Measurements from ENCODE around the gene SEPTIN8.

SEPTIN8 gene

DNA sequence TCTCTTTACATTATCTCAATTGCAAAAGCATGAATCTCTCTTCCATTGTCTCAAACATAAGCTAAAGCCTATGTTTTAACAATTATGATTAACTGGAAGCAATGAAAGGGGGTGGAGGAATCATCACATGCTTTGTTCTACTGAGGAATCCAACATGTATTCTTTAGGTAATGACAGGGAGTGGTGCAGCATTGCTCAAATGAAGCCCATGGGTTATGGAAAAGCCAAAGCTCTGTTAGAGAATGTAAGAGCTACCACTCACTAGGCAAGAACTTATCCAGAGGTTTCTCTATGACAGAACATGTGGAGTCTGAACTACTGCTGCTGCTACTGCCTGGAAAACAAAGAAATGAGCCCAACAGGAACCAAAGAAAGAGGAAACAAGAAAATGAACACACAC, 68.4 kb downstream of the SEPTIN8 start:
- Histone ChIP-seq H3K9ac (ENCODE audit: low read length) (no peak overlapping the region), H3K4me2 (ENCODE audit: low read depth, low read length, poor library complexity, severe bottlenecking) (no peak overlapping the region), H3K9me2 (replicated peaks; ENCODE audit: insufficient read depth, low read length) (no peaks in the 10 kb centered on the region), H4K20me1 (ENCODE audit: low read depth, low read length) (no peaks in the 10 kb centered on the region), H3K9me3 (ENCODE audit: insufficient read depth, low read length) (no peaks in the 10 kb centered on the region), H3F3A (ENCODE audit: insufficient read depth) (0 out of 2 replicates have a peak, but pooled peaks cover 7% of the 10 kb centered on the region), H2AFZ (ENCODE audit: low read depth, low read length, severe bottlenecking) (no peak overlapping the region), H3K27me3 (ENCODE audit: low read length) (no peaks in the 10 kb centered on the region), H3K36me3 (ENCODE audit: low read length) (no peaks in the 10 kb centered on the region; the same call in 1 of the 2 replicates), H3K4me3 (ENCODE audit: insufficient read depth, low read length, poor library complexity, severe bottlenecking) (no peak overlapping the region), H3K79me2 (ENCODE audit: insufficient read depth, low read length) (no peaks in the 10 kb centered on the region), H3K27ac (ENCODE audit: low read depth, low read length) (no peak overlapping the region)
- TF ChIP-seq, protein P1, sequence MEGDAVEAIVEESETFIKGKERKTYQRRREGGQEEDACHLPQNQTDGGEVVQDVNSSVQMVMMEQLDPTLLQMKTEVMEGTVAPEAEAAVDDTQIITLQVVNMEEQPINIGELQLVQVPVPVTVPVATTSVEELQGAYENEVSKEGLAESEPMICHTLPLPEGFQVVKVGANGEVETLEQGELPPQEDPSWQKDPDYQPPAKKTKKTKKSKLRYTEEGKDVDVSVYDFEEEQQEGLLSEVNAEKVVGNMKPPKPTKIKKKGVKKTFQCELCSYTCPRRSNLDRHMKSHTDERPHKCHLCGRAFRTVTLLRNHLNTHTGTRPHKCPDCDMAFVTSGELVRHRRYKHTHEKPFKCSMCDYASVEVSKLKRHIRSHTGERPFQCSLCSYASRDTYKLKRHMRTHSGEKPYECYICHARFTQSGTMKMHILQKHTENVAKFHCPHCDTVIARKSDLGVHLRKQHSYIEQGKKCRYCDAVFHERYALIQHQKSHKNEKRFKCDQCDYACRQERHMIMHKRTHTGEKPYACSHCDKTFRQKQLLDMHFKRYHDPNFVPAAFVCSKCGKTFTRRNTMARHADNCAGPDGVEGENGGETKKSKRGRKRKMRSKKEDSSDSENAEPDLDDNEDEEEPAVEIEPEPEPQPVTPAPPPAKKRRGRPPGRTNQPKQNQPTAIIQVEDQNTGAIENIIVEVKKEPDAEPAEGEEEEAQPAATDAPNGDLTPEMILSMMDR (IDR thresholded peaks at IDR 0.05; ENCODE audit: insufficient read depth, low read length, poor library complexity, severe bottlenecking) = no peak
- no peak for TF ChIP-seq EZH2phosphoT487 (conservative IDR thresholded peaks at IDR 0.05; ENCODE audit: low read length)

DNA sequence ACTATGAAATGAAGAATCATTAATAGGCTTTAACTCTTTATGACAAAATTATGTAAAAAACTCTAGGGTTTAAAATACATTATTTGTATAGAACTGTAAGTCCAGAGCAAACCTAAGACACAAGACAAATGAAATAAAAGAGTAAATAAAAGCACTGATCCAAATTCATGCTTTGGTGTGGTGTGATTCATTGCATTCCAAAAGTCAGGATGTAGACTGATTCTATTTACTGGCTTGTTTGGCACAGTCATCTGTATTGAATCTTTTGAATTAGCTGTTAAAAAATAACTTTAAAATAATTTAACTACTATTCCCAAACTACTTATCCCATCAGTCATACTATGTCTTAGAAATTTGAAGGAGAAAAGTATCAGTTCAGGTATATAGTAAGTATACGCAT, 72.2 kb downstream of the SEPTIN8 start:
- Histone ChIP-seq H3F3A (ENCODE audit: insufficient read depth) (0 out of 2 replicates have a peak, but pooled peaks cover 7% of the 10 kb centered on the region), H3K9me2 (replicated peaks; ENCODE audit: insufficient read depth, low read length) (no peaks in the 10 kb centered on the region), H3K9ac (ENCODE audit: low read length) (no peak overlapping the region), H3K9me3 (ENCODE audit: insufficient read depth, low read length) (no peaks in the 10 kb centered on the region), H3K27ac (ENCODE audit: low read depth, low read length) (no peak overlapping the region), H4K20me1 (ENCODE audit: low read depth, low read length) (no peaks in the 10 kb centered on the region), H3K27me3 (ENCODE audit: low read length) (no peaks in the 10 kb centered on the region), H3K36me3 (ENCODE audit: low read length) (no peaks in the 10 kb centered on the region; the same call in 1 of the 2 replicates), H3K4me3 (ENCODE audit: insufficient read depth, low read length, poor library complexity, severe bottlenecking) (no peak overlapping the region), H2AFZ (ENCODE audit: low read depth, low read length, severe bottlenecking) (no peak overlapping the region), H3K4me2 (ENCODE audit: low read depth, low read length, poor library complexity, severe bottlenecking) (no peak overlapping the region), H3K79me2 (ENCODE audit: insufficient read depth, low read length) (no peaks in the 10 kb centered on the region)
- TF ChIP-seq, protein P1 (IDR thresholded peaks at IDR 0.05; ENCODE audit: insufficient read depth, low read length, poor library complexity, severe bottlenecking) = no peak
- TF ChIP-seq EZH2phosphoT487 (conservative IDR thresholded peaks at IDR 0.05; ENCODE audit: low read length) = no peak
